HCT116 (cell line): Measurements from ENCODE around the gene CHID1. TPM values are rescaled to one million over a fixed set of nuclear protein-coding genes. Genes with fewer than 3 reads are reported as not detected.

Experiments used
- ATAC-seq: fragments of 200-7000 bp; cut with Tn5 transposase; 2 replicates; pipeline ENCODE4 v1.9.1; 2020; ENCODE audit warnings: mild to moderate bottlenecking, moderate library complexity
- BruUV-seq: library from RNA; stranded (reverse); fragments of 400-500 nt; replicated peaks from 2 replicates; lab custom pipeline; 2021; lab: Mats Ljungman, UMichigan
- CTCF ChIA-PET: fragments of 300-600 bp; sonication (Branson Sonifier 250); formaldehyde crosslinking; loops from one replicate; lab custom pipeline; 2021; ENCODE audit warnings: antibody characterized with exemption; lab: Charles Lee
- POLR2A ChIA-PET: fragments of 300-600, 350-600 bp; sonication (Branson Sonifier 250); formaldehyde crosslinking; loops from one replicate; lab custom pipeline; 2021; ENCODE audit warnings: antibody characterized with exemption; lab: Charles Lee
- RAD21 ChIA-PET, 2 experiments: fragments of 300-600 bp; sonication (Branson Sonifier 250); formaldehyde crosslinking; loops; one replicate each; lab custom pipeline; 2023; ENCODE audit warnings: low total read pairs in 2 of 2; ENCODE audit not compliant: uncharacterized antibody in 2 of 2, unreplicated experiment in 2 of 2, low non-redundant PET in 1 of 2; lab: Charles Lee
- DNase-seq: peaks from one replicate; pipeline ENCODE4 v3.0.0-alpha.2; 2010; ENCODE audit warnings: low read depth, low spot score
- H2AFZ ChIP-seq: fragments of 200-600 bp; shearing (Covaris generic), sonication (generic); 2 replicates; pipeline ENCODE4 v1.6.1; 2017; ENCODE audit warnings: low read depth, mixed run types, mixed read lengths, antibody characterized with exemption, low read length; ENCODE audit not compliant: poor library complexity, severe bottlenecking
- H3K27ac ChIP-seq: 2 replicates; pipeline ENCODE4 v1.5.1; 2012; ENCODE audit warnings: low read depth, low read length
- H3K27me3 ChIP-seq: fragments of 200-600 bp; sonication (generic); 2 replicates; pipeline ENCODE4 v1.6.1; 2016; ENCODE audit warnings: mixed run types, low read length, mixed read lengths; ENCODE audit not compliant: insufficient read depth
- H3K36me3 ChIP-seq, 2 experiments: fragments of 200-500 bp in 1 of 2; fragments of 200-600 bp in 1 of 2; sonication (Bioruptor generic) in 1 of 2; sonication (generic) in 1 of 2; 2 replicates each; pipeline versions ENCODE4 v1.5.1 to v1.6.1; 2014 to 2016; ENCODE audit warnings: low read length in 2 of 2, inconsistent platforms in 1 of 2, mixed read lengths in 1 of 2, mixed run types in 1 of 2; ENCODE audit not compliant: insufficient read depth in 2 of 2, control insufficient read depth in 1 of 2
- H3K4me1 ChIP-seq, 2 experiments: fragments of 200-600 bp in 1 of 2; sonication (generic) in 1 of 2; 2 replicates each; pipeline versions ENCODE4 v1.5.1 to v1.6.1; 2012 to 2017; ENCODE audit warnings: low read length in 2 of 2, inconsistent platforms in 1 of 2, mild to moderate bottlenecking in 1 of 2, mixed read lengths in 1 of 2, mixed run types in 1 of 2, moderate library complexity in 1 of 2; ENCODE audit not compliant: insufficient read depth in 2 of 2, control insufficient read depth in 1 of 2
- H3K4me2 ChIP-seq: fragments of 200-600 bp; sonication (generic); 2 replicates; pipeline ENCODE4 v1.6.1; 2017; ENCODE audit warnings: mixed run types, low read length, mixed read lengths
- H3K4me3 ChIP-seq, 2 experiments: fragments of 200-600 bp in 1 of 2; sonication (generic) in 1 of 2; replicated peaks in 1 of 2; 2 replicates each; pipeline ENCODE4 v1.5.1; 2011 to 2016; ENCODE audit warnings: low read length in 2 of 2, control low read depth in 1 of 2, low read depth in 1 of 2, mild to moderate bottlenecking in 1 of 2, mixed read lengths in 1 of 2, mixed run types in 1 of 2
- H3K79me2 ChIP-seq: fragments of 200-600 bp; sonication (generic); 2 replicates; pipeline ENCODE4 v1.6.1; 2017; ENCODE audit warnings: mild to moderate bottlenecking, mixed run types, low read length, moderate library complexity, mixed read lengths; ENCODE audit not compliant: insufficient read depth
- H3K9ac ChIP-seq: fragments of 200-600 bp; sonication (generic); 2 replicates; pipeline ENCODE4 v1.6.1; 2016; ENCODE audit warnings: low read length, mixed read lengths
- H3K9me2 ChIP-seq: fragments of 200-600 bp; sonication (generic), shearing (Covaris generic); 2 replicates; pipeline ENCODE4 v1.6.1; 2017; ENCODE audit warnings: mixed run types, mild to moderate bottlenecking, moderate library complexity; ENCODE audit not compliant: insufficient read depth
- H3K9me3 ChIP-seq, 2 experiments: fragments of 200-500 bp in 1 of 2; fragments of 200-600 bp in 1 of 2; sonication (Bioruptor generic) in 1 of 2; sonication (generic) in 1 of 2; 2 replicates each; pipeline ENCODE4 v1.6.1; 2014 to 2017; ENCODE audit warnings: low read length in 2 of 2, mixed read lengths in 2 of 2, inconsistent platforms in 1 of 2, low read depth in 1 of 2, mild to moderate bottlenecking in 1 of 2, mixed run types in 1 of 2, moderate library complexity in 1 of 2; ENCODE audit not compliant: control insufficient read depth in 1 of 2, insufficient read depth in 1 of 2
- H4K20me1 ChIP-seq: fragments of 200-600 bp; sonication (generic), shearing (Covaris generic); 2 replicates; pipeline ENCODE4 v1.6.1; 2017; ENCODE audit warnings: mixed run types, mild to moderate bottlenecking, moderate library complexity; ENCODE audit not compliant: insufficient read depth
- ELF1 ChIP-seq: IDR thresholded peaks from 2 replicates; pipeline ENCODE4 v1.6.1; 2012; ENCODE audit warnings: low read depth, borderline replicate concordance
- POLR2AphosphoS5 ChIP-seq: IDR thresholded peaks from 2 replicates; pipeline ENCODE4 v1.6.1; 2011; ENCODE audit warnings: mild to moderate bottlenecking, low read depth, low read length, moderate library complexity
- RAD21 ChIP-seq: IDR thresholded peaks from 2 replicates; pipeline ENCODE4 v1.6.1; 2012; ENCODE audit warnings: low read depth, mild to moderate bottlenecking
- TCF7L2 ChIP-seq: IDR thresholded peaks from 2 replicates; pipeline ENCODE4 v1.7.0; 2011; ENCODE audit warnings: borderline replicate concordance, inconsistent platforms; ENCODE audit not compliant: insufficient read depth, insufficient read length; ENCODE audit errors: extremely low read depth
- intact Hi-C: fragments of 100-400 bp; cut with micrococcal nuclease; formaldehyde crosslinking; loops from 2 replicates; pipeline ENCODE4 v1.10.0; 2022
- total RNA-seq: library from RNA; stranded (reverse); gene quantifications from one replicate; pipeline ENCODE4 v1.2.1, GENCODE V29; 2021; ENCODE audit not compliant: unreplicated experiment
- TF ChIP-seq, protein P1 (sequence below): IDR thresholded peaks from 2 replicates; pipeline ENCODE4 v1.6.1; 2012
- TF ChIP-seq, protein P2 (sequence below): IDR thresholded peaks from 2 replicates; pipeline ENCODE4 v1.6.1; 2011; ENCODE audit warnings: mild to moderate bottlenecking, low read length, moderate library complexity; ENCODE audit not compliant: insufficient replicate concordance; ENCODE audit errors: extremely low read depth

The CHID1 gene
- total RNA-seq, 1 experiment from 2014 or later: 102 TPM

DNA sequence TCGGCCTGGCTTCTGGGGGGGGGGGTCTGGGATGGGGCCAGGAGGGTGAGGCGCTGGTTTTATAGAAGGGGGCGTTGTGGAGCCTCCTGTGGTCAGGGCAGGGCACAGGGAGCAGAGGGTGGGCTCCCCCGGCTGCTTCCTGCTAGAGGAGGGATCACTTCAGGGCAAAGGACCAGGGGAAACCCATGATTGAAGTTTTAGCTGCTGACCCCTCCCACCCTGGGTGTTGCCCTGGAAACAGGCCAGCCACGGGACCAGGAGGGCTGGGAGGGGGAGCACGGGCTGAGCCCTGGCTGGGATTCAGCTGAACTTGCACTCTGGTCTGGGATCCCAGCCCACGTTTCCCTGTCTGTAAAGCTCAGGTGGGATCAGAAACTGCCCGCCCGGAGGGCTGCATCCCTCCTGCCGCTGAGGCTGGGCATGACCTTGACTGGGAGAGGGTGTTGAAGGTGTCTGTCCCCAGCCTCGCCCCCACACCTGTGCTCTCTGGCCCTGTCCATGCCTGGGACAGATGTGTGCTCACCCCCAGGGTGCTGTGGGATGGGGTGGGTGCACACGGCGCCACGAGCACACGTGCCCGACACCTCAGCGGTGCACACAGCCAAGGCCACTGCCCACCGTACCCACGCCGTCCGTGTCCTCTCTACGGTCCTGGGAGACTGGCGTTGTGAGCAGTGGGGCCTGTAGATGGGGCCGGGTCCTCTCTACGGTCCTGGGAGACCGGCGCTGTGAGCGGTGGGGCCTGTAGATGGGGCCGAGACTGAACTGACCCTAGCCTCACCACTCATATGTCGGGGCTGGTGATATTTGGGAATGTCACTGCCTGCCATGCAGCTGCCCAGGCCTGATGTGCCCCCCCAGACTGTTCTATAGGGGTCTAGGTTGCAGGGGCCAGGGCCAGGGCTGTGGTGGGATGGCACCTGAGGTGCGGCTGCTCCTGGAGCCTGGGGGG, 65.6 kb downstream of the CHID1 start:
- peak overlapping the region; percentile 97 for H3K27ac ChIP-seq
- ATAC-seq: peak; percentile 1
- H3K4me1 ChIP-seq: peaks cover 26 to 53% of the 10 kb centered on the region in 2 experiments

DNA sequence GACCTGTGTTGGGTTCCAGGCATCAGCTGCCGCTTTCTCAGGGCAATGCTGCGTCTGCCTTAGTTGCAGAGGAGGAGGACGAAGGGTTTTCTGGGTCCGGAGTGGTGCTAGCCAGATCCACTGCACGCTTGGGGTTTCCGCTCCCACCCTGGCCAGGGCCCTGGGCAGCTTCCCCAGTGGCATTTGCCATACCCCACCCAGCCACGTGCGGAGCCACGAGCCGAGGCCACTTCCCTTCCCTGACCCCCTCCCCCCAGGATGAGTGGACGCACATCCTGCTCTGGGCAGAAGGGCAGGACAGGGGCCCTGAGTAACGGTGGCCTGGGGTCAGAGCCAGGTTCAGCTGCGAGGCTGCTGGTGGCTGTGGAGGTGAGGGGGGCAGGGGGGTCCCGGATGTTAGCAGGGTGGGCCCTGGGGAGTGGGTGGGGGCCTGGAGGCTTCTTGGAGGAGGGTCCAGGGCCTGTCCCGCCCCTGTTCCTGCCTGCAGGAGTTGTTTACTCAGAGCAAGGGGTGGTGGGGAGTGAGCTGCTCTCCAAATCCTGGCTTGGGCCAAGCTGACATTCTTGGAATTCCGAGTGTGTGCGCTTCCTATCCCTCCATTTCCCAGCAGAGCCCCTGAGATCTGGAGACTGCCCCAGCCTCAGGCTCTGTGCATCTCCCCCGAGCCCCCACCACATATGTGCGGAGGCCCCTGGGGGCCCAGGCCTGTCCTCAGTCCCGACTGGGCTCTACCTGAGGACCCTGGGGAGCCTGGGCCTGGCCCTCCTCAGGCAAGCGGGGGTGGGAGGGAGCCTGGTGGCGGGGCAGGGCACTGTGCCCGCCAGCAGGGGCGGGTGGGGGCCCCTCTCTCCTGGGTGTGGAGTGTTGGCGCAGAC, 66.6 kb downstream of the CHID1 start:
- Histone ChIP-seq H4K20me1 (peaks cover 12% of the 10 kb centered on the region; the same call in 1 of the 2 replicates), H3K4me1 (peaks cover 32 to 62% of the 10 kb centered on the region in 2 experiments)
- intact Hi-C loops: loop anchor here (5.0 kb wide), 1 partner anchor 37 kb away; the partner anchor contains the start of genes PIDD1 and RPLP2

More for the DNA sequence above, 65.6 kb downstream of the CHID1 start:
- peak overlapping the region; percentile 92 for H3K4me2 ChIP-seq
- peak overlapping the region; percentile 99 for H3K9ac ChIP-seq
- H3K9me2 ChIP-seq: no peaks in the 10 kb centered on the region
- H3K4me3 ChIP-seq: peak overlapping the region; percentile 66 to 98
- intact Hi-C loops: loop anchor here (5.0 kb wide), 1 partner anchor 38 kb away; the partner anchor contains the start of genes PIDD1 and RPLP2
- DNase-seq: no peak
- no peak overlapping the region for H2AFZ ChIP-seq
- H3K27me3 ChIP-seq: no peaks in the 10 kb centered on the region
- ChIA-PET CTCF (interaction anchor here (1.0 kb wide), 2 partner anchors 26 to 206 kb away, joined by 3 read pairs; partner anchors contain the start of gene PNPLA2), RAD21 (no interaction called here), POLR2A (interaction anchor here (0.6 to 2.5 kb wide), 3 partner anchors 10 to 26 kb away, joined by 3 to 14 read pairs (median 11); partner anchors contain the start of gene PNPLA2)
- H3K79me2 ChIP-seq: peaks cover 40% of the 10 kb centered on the region
- TF ChIP-seq, protein P1, sequence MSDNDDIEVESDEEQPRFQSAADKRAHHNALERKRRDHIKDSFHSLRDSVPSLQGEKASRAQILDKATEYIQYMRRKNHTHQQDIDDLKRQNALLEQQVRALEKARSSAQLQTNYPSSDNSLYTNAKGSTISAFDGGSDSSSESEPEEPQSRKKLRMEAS: no peak
- no peak for TF ChIP-seq ELF1
- H4K20me1 ChIP-seq: peaks cover 12% of the 10 kb centered on the region; the same call in 1 of the 2 replicates
- no peaks in the 10 kb centered on the region for H3K9me3 ChIP-seq
- BruUV-seq: no TSS peak
- peaks cover 0 to 12% of the 10 kb centered on the region in 2 experiments; a peak in 3 of 4 replicates for H3K36me3 ChIP-seq

More for the DNA sequence above, 66.6 kb downstream of the CHID1 start:
- peaks cover 49% of the 10 kb centered on the region for H3K79me2 ChIP-seq
- peak overlapping the region; percentile 99 for H3K9ac ChIP-seq
- H3K27ac ChIP-seq: peak overlapping the region; percentile 97
- H3K4me2 ChIP-seq: peak overlapping the region; percentile 92
- POLR2A ChIA-PET: interaction anchor here (1.9 to 2.5 kb wide), 2 partner anchors 10 to 25 kb away, joined by 11 to 14 read pairs; partner anchors contain the start of gene PNPLA2
- CTCF ChIA-PET: interaction anchor here (0.6 to 1.3 kb wide), 5 partner anchors 9 to 207 kb away, joined by 3 to 7 read pairs (median 3); partner anchors contain the start of genes PNPLA2 and TMEM80
- H3K9me3 ChIP-seq: no peaks in the 10 kb centered on the region
- DNase-seq: no peak
- RAD21 ChIA-PET: no interaction called here
- no peaks in the 10 kb centered on the region for H3K27me3 ChIP-seq
- H2AFZ ChIP-seq: no peak overlapping the region
- H3K36me3 ChIP-seq: peaks cover 0 to 21% of the 10 kb centered on the region in 2 experiments; a peak in 3 of 4 replicates
- BruUV-seq: no TSS peak
- ATAC-seq: peak; percentile 50
- peak overlapping the region; percentile 66 to 98 for H3K4me3 ChIP-seq
- TF ChIP-seq POLR2AphosphoS5: peak; percentile 40; the same call in 1 of the 2 replicates
- no peak for TF ChIP-seq TCF7L2
- no peak for TF ChIP-seq RAD21
- TF ChIP-seq, protein P2, sequence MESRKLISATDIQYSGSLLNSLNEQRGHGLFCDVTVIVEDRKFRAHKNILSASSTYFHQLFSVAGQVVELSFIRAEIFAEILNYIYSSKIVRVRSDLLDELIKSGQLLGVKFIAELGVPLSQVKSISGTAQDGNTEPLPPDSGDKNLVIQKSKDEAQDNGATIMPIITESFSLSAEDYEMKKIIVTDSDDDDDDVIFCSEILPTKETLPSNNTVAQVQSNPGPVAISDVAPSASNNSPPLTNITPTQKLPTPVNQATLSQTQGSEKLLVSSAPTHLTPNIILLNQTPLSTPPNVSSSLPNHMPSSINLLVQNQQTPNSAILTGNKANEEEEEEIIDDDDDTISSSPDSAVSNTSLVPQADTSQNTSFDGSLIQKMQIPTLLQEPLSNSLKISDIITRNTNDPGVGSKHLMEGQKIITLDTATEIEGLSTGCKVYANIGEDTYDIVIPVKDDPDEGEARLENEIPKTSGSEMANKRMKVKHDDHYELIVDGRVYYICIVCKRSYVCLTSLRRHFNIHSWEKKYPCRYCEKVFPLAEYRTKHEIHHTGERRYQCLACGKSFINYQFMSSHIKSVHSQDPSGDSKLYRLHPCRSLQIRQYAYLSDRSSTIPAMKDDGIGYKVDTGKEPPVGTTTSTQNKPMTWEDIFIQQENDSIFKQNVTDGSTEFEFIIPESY: no peak
- H3K9me2 ChIP-seq: no peaks in the 10 kb centered on the region
